GM18519 (cell line): Measurements from ENCODE around the gene MZF1.
"Not testable (repeated sequence)": the region's sequence is repeated elsewhere in the genome, so short reads cannot be mapped to it uniquely, and the experiment has no call there.

Source experiments
- ATAC-seq: cut with Tn5 transposase; IDR thresholded peaks from one replicate; pipeline ENCODE4 v1.9.1; 2021; ENCODE audit warnings: mild to moderate bottlenecking, moderate library complexity; ENCODE audit not compliant: unreplicated experiment, low FRiP score

Gene MZF1

GRCh38 chr19:58572818-58573657, at the start of gene MZF1:
Gene MZF1 (minus strand): TSS chr19:58573335. CDS start chr19:58571389, 1,946 bp downstream.
- peak; percentile 46 for ATAC-seq

GRCh38 chr19:58607213-58607612, 34.1 kb upstream of the MZF1 start:
- ATAC-seq, result not testable (repeated sequence)

GRCh38 chr19:58606251-58606896, 33.2 kb upstream of the MZF1 start:
- not testable (repeated sequence) for ATAC-seq

- no peak for ATAC-seq
Observed at GRCh38 chr19:58586133-58586765, 13.1 kb upstream of the MZF1 start.

- no peak for ATAC-seq
Observed at GRCh38 chr19:58585442-58586132, 12.5 kb upstream of the MZF1 start.

GRCh38 chr19:58584498-58585441, 11.6 kb upstream of the MZF1 start:
- ATAC-seq, result no peak

- no peak for ATAC-seq
Observed at GRCh38 chr19:58582985-58583384, 9.8 kb upstream of the MZF1 start.

- ATAC-seq, result peak; percentile 70
Observed at GRCh38 chr19:58581227-58582141, 8.3 kb upstream of the MZF1 start.

GRCh38 chr19:58579473-58580142, 6.5 kb upstream of the MZF1 start:
- no peak for ATAC-seq

- ATAC-seq, result no peak
Observed at GRCh38 chr19:58578012-58578925, 5.1 kb upstream of the MZF1 start.

- not testable (repeated sequence) for ATAC-seq
Observed at GRCh38 chr19:58577581-58577980, 4.4 kb upstream of the MZF1 start.

GRCh38 chr19:58575183-58576041, 2.3 kb upstream of the MZF1 start:
- peak; percentile 26 for ATAC-seq

- ATAC-seq, result no peak
Observed at GRCh38 chr19:58573658-58574164, 576 bp upstream of the MZF1 start.

GRCh38 chr19:58572026-58572817, 913 bp downstream of the MZF1 start:
- ATAC-seq, result no peak

GRCh38 chr19:58571575-58571947, 1.6 kb downstream of the MZF1 start:
- no peak for ATAC-seq
